ENCODE results near the gene ANKMY1. TPM values are rescaled to one million over a fixed set of nuclear protein-coding genes. Genes with fewer than 3 reads are reported as not detected.
A peak's percentile ranks its signal among the peaks of the same experiment; 100 is the strongest.

ANKMY1 gene
- total RNA-seq, 1 donor from 2014 or later = 16.8 TPM

GRCh38 chr2:240460781-240461431 is 96.9 kb downstream of the ANKMY1 start:
- no peak overlapping the region for H3K4me3 Mint-ChIP-seq
- no peak for DNase-seq (ENCODE audit: extremely low spot score, unreplicated experiment)
- peaks cover 3% of the 10 kb centered on the region for H3K4me1 Mint-ChIP-seq (ENCODE audit: unreplicated experiment)
- no peaks in the 10 kb centered on the region for H3K9me3 Mint-ChIP-seq
- no peaks in the 10 kb centered on the region for H3K27me3 Mint-ChIP-seq
- no peaks in the 10 kb centered on the region for H3K36me3 Mint-ChIP-seq
- peak overlapping the region; percentile 64 for H3K27ac Mint-ChIP-seq
- peak; percentile 27 for TF ChIP-seq CTCF (conservative IDR thresholded peaks at IDR 0.05)

GRCh38 chr2:240460253-240460711 is 97.5 kb downstream of the ANKMY1 start:
- DNase-seq (ENCODE audit: extremely low spot score, unreplicated experiment) = no peak
- no peaks in the 10 kb centered on the region for H3K27me3 Mint-ChIP-seq

GRCh38 chr2:240459401-240460252 is 98.2 kb downstream of the ANKMY1 start:
- no peaks in the 10 kb centered on the region for H3K9me3 Mint-ChIP-seq
- no peaks in the 10 kb centered on the region for H3K36me3 Mint-ChIP-seq
- no peak for TF ChIP-seq CTCF (conservative IDR thresholded peaks at IDR 0.05)
- H3K27me3 Mint-ChIP-seq = peaks cover 4% of the 10 kb centered on the region
- no peak for DNase-seq (ENCODE audit: extremely low spot score, unreplicated experiment)
- no peak overlapping the region for H3K27ac Mint-ChIP-seq
- no peak overlapping the region for H3K4me3 Mint-ChIP-seq
- peaks cover 8% of the 10 kb centered on the region for H3K4me1 Mint-ChIP-seq (ENCODE audit: unreplicated experiment)

More at GRCh38 chr2:240460253-240460711, 97.5 kb downstream of the ANKMY1 start:
- peak overlapping the region; percentile 64 for H3K27ac Mint-ChIP-seq
- H3K4me3 Mint-ChIP-seq = no peak overlapping the region
- peaks cover 3% of the 10 kb centered on the region for H3K4me1 Mint-ChIP-seq (ENCODE audit: unreplicated experiment)
- H3K36me3 Mint-ChIP-seq = no peaks in the 10 kb centered on the region
- TF ChIP-seq CTCF (conservative IDR thresholded peaks at IDR 0.05) = no peak
- no peaks in the 10 kb centered on the region for H3K9me3 Mint-ChIP-seq

- Mint-ChIP-seq H3K4me1 (ENCODE audit: unreplicated experiment) (peaks cover 9% of the 10 kb centered on the region), H3K4me3 (no peak overlapping the region), H3K9me3 (no peaks in the 10 kb centered on the region), H3K36me3 (no peaks in the 10 kb centered on the region), H3K27me3 (peaks cover 10% of the 10 kb centered on the region), H3K27ac (no peak overlapping the region)
- TF ChIP-seq CTCF (conservative IDR thresholded peaks at IDR 0.05) = no peak
- DNase-seq (ENCODE audit: extremely low spot score, unreplicated experiment) = no peak
Observed at GRCh38 chr2:240458900-240459391, 98.8 kb downstream of the ANKMY1 start.

GRCh38 chr2:240458044-240458899 is 99.5 kb downstream of the ANKMY1 start:
- Mint-ChIP-seq H3K27ac (peak overlapping the region; percentile 100), H3K9me3 (no peaks in the 10 kb centered on the region), H3K27me3 (peaks cover 11% of the 10 kb centered on the region)

More at GRCh38 chr2:240458044-240458899, 99.5 kb downstream of the ANKMY1 start:
- DNase-seq (ENCODE audit: extremely low spot score, unreplicated experiment) = no peak
- no peak for TF ChIP-seq CTCF (conservative IDR thresholded peaks at IDR 0.05)
- H3K4me1 Mint-ChIP-seq (ENCODE audit: unreplicated experiment) = peaks cover 9% of the 10 kb centered on the region
- peak overlapping the region; percentile 90 for H3K4me3 Mint-ChIP-seq
- H3K36me3 Mint-ChIP-seq = no peaks in the 10 kb centered on the region
